BE2C (cell line): ENCODE results near the gene CTTNBP2.

Experiments
- DNase-seq: peaks from one replicate; pipeline ENCODE4 v3.0.0-alpha.2; 2020
- H3K27me3 ChIP-seq: fragments of 250-450 bp; sonication (Bioruptor Pico); 2 replicates; pipeline ENCODE4 v1.5.1; 2020; ENCODE audit warnings: mild to moderate bottlenecking
- H3K36me3 ChIP-seq: fragments of 250-450 bp; sonication (Bioruptor Pico); 2 replicates; pipeline ENCODE4 v1.5.1; 2020; ENCODE audit warnings: mild to moderate bottlenecking
- H3K4me1 ChIP-seq: fragments of 250-450 bp; sonication (Bioruptor Pico); 2 replicates; pipeline ENCODE4 v1.5.1; 2020
- H3K4me3 ChIP-seq: 2 replicates; pipeline ENCODE4 v1.5.1; 2011; ENCODE audit warnings: low read depth, low read length
- H3K9me3 ChIP-seq: fragments of 250-450 bp; sonication (Bioruptor Pico); 2 replicates; pipeline ENCODE4 v1.5.1; 2020
- TF ChIP-seq, protein P1 (sequence below): IDR thresholded peaks from 2 replicates; pipeline ENCODE4 v1.5.1; 2012; ENCODE audit warnings: mild to moderate bottlenecking, low read depth, low read length

The CTTNBP2 gene

DNA sequence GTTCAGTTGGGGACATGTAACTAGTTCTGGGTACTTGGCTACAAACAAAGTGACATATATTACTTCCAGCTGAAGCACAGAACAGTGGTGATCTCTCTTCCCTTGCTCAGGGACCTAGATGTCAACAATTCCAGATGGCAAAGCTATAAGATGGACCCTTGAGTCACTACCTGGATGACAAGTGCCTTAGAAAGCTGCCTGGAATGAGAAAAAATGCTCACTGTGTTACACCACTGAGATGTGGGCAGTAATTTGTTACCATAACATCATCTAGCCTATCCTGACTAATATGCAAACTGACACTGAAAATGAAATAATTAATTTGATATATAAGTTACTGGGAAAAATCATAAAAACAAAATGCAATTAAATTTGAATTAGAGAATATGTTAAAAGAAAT lies 16.4 kb upstream of the CTTNBP2 start:
- TF ChIP-seq, protein P1, sequence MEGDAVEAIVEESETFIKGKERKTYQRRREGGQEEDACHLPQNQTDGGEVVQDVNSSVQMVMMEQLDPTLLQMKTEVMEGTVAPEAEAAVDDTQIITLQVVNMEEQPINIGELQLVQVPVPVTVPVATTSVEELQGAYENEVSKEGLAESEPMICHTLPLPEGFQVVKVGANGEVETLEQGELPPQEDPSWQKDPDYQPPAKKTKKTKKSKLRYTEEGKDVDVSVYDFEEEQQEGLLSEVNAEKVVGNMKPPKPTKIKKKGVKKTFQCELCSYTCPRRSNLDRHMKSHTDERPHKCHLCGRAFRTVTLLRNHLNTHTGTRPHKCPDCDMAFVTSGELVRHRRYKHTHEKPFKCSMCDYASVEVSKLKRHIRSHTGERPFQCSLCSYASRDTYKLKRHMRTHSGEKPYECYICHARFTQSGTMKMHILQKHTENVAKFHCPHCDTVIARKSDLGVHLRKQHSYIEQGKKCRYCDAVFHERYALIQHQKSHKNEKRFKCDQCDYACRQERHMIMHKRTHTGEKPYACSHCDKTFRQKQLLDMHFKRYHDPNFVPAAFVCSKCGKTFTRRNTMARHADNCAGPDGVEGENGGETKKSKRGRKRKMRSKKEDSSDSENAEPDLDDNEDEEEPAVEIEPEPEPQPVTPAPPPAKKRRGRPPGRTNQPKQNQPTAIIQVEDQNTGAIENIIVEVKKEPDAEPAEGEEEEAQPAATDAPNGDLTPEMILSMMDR, result no peak
- H3K9me3 ChIP-seq, result no peaks in the 10 kb centered on the region
- no peaks in the 10 kb centered on the region for H3K36me3 ChIP-seq
- DNase-seq, result no peak
- no peaks in the 10 kb centered on the region for H3K4me1 ChIP-seq
- H3K27me3 ChIP-seq, result peaks cover 11% of the 10 kb centered on the region
- H3K4me3 ChIP-seq, result no peak overlapping the region

DNA sequence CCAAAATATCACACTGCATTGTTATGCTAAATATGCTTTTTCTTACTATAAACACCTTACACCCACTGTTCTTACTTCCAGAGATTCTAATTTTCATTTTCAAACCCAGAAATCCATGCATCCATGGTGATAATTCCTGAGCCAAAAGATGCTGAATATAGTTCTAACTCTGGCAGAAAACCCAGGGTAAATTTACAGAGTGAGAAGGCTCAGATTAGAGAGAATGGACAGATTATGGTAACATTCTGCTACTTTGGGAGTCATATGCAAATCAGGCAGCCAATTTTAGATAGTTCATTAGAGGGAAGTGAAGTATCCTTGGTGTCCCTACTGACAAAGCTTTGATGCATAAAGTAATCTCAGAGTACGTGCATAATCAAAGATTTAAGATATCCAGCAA lies 15.4 kb upstream of the CTTNBP2 start:
- H3K36me3 ChIP-seq, result no peaks in the 10 kb centered on the region
- H3K9me3 ChIP-seq, result no peaks in the 10 kb centered on the region
- no peaks in the 10 kb centered on the region for H3K4me1 ChIP-seq
- no peak overlapping the region for H3K4me3 ChIP-seq
- TF ChIP-seq, protein P1, result no peak
- peaks cover 11% of the 10 kb centered on the region for H3K27me3 ChIP-seq
- DNase-seq, result no peak

DNA sequence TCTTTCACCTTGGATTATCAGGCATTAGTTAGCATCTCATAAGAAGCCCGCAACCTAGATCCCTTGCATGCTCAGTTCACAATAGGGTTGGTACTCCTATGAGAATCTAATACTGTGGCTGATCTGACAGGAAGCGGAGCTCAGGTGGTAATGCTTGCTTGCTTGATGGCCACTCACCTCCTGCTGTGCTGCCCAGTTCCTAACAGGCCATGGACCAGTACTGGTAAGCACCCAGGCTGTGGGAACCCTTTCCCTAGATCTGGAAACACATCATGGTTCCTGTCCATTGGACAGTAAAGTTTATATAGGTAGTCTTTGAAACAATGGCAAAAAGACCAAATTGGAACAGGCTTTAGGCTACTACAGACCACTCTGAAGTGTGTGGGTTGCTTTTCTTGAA lies 9.4 kb upstream of the CTTNBP2 start:
- H3K27me3 ChIP-seq, result peaks cover 15% of the 10 kb centered on the region; the same call in 1 of the 2 replicates
- H3K4me3 ChIP-seq, result no peak overlapping the region
- no peak for DNase-seq
- H3K36me3 ChIP-seq, result no peaks in the 10 kb centered on the region
- H3K4me1 ChIP-seq, result no peaks in the 10 kb centered on the region
- H3K9me3 ChIP-seq, result no peaks in the 10 kb centered on the region
- TF ChIP-seq, protein P1, result no peak

DNA sequence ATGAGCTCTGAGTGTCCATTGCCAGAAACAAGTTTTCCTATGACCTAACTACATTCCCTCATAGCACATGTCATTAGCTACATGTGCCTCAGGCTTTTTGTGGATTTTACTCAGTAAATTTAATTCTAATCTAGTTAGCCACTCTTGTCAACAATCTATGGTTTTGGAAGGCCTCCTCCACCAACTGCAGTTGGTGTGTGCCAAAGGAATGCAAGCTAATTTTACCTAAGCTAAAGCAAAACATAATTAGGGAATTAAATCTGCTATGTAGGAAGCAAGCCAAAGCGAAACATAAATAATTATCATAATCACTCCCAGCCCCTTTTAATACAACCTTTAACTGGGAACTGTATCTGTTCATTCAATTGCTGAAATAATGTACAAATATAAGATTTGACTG lies 3.5 kb upstream of the CTTNBP2 start:
- DNase-seq, result no peak
- Histone ChIP-seq H3K4me1 (no peaks in the 10 kb centered on the region), H3K36me3 (no peaks in the 10 kb centered on the region), H3K9me3 (no peaks in the 10 kb centered on the region), H3K27me3 (peaks cover 62% of the 10 kb centered on the region), H3K4me3 (no peak overlapping the region)
- TF ChIP-seq, protein P1, result no peak

DNA sequence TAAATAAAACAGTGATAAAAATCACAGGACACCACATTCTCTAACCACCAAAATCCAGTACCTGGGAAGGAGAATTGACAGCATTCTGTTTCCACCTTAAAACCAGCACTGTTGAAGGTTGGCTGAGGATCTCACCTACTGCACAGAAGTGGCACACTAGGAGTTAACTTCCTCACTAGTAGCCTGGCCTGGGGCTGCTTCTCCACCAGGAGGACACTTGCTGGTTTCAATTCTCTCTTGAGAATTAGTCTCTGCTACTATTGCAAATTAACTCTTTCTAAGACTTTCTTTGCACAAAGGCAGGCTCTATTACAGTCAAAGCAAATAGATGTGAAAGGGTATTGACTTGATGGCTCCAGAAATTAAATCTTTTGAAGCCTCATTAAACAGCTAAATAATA lies 2.3 kb upstream of the CTTNBP2 start:
- Histone ChIP-seq H3K4me3 (no peak overlapping the region), H3K9me3 (no peaks in the 10 kb centered on the region), H3K36me3 (no peaks in the 10 kb centered on the region), H3K27me3 (peaks cover 71% of the 10 kb centered on the region), H3K4me1 (no peaks in the 10 kb centered on the region)
- DNase-seq, result no peak
- TF ChIP-seq, protein P1, result no peak

DNA sequence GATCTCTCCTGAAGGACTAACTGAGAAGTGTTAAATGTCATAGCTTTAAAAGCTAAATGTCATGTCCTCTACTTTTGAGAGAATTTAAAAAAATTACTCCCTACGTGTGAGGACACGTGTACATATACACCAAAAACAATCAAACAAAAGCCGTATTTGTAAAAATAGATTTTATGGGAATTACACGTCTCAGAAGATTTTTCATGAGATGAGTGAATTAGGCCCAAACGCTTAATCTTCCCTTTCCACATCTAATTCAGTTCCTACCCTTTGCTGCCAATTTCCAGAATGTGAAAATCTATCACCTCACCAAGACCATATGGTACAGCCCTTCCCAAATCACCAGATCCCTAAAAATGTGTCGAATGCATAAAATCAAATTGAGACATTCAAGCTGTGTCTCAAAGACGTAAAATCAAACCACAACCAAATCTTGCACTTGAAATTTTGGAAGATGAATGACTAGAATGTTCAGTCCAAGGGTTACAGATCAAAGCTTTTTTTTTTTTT lies 1.0 kb upstream of the CTTNBP2 start:
- TF ChIP-seq, protein P1, result no peak

More for the DNA sequence above, 1.0 kb upstream of the CTTNBP2 start:
- Histone ChIP-seq H3K27me3 (peaks cover 76% of the 10 kb centered on the region), H3K4me3 (no peak overlapping the region), H3K9me3 (no peaks in the 10 kb centered on the region), H3K36me3 (no peaks in the 10 kb centered on the region), H3K4me1 (no peaks in the 10 kb centered on the region)
- DNase-seq, result no peak
